ENCODE measurements around the gene DCC.

DCC gene

DNA sequence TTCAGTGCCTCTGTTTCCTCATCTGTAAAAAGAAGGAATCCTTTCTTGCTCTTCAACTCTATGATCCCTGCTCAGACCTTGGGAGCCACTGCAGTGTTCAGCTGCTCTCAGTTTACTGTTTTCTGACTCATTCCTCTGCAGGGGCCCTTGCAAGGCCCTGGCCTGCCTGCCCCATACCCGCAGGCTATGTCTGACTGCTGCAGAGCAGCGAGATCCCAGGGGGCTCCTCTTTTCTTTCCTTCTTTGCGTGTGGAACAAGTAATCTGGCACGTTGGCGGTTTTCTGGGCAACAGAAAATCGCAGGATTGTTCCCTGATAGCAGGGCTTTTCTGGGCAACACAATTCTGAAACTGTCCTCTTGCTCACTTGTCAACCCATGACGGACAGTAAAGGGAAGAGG, 376.0 kb downstream of the DCC start:
- DNase-seq, result no peak

DNA sequence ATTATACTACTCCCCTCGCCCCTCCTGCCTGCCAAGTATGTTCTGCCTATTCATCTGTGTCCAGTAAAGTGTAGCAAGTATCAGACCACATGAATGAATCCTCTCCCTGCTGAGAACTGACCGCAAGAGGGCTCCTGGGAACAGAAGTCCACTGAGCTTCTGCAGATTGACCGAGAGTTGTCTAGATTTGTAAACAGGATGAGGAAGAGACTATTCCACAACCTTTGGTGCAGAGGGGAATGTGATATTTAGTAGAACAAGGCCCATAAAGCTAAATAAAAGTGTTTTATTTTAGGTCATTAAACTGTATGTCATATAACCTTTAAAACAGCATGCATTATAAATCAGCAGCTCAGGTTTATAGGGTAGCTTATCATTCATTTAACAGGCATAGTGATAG, 377.0 kb downstream of the DCC start:
- DNase-seq, result no peak

DNA sequence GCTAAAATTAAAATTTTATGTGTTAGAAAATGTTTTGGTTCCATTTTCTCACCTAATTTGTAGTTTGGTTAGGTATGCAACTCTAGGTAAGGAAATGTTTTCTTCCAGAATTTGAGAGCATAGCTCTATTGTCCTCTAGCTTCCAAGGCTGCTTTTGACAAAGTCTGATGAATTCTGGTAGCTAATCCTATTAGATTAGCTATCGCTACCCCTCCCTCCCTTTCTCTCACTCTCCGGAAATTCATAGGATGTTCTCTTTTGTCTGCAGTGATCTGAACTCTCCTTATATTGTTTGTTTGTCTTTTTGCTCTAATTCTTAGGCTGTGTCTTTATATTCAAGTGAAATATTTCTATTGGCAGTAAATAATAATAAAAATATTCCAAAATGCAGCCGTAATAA, 382.9 kb downstream of the DCC start:
- DNase-seq, result no peak

DNA sequence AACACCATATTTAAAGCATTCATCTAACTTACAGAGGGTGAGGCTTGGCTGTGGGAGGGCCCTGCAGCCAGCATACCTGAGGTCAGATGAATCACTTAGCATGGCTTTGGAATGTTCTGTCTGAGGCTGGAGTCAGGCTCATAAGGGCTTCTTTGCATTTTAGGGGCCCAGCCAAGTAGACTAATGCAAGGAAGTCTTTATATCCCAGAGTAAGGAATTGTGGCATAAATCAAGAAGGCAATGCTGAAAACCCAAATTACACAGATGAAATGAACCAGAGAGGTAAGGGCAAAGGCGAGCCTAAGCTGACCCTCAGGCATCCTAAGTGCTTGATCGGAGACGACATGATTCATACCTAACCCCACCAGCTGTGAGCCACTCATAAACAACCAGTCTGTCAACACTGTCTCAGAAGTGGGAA, 383.6 kb downstream of the DCC start:
- DNase-seq, result no peak

DNA sequence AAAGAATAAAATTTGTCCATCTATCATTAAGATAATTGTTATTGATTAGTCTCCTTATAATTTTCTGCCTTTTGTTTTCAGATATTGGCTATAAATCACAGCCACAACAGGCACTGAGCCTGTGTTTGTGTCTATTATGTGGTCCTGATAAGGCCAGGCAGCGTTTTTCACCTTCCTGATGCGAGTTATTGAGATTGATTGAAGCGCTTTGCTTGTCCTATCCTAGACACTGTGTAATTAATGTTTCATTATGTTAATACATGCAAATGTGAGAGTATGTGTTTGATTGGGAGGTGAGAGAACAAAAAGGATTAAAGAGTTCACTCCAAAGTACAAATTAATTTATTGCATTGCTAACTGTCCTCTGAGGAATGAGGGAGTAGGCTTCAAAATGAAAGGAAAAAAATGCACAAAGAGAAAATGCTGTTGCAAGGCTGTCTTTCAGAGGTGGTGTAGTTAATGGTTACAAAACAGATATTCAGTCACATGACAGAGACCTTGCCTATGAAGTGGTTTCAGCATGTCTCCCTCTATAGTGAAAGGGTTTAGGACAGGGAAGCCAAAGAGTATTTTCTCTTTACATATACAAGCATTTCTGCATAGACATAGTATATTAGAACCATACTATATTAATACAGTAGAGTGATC, 391.1 kb downstream of the DCC start:
- DNase-seq, result no peak

DNA sequence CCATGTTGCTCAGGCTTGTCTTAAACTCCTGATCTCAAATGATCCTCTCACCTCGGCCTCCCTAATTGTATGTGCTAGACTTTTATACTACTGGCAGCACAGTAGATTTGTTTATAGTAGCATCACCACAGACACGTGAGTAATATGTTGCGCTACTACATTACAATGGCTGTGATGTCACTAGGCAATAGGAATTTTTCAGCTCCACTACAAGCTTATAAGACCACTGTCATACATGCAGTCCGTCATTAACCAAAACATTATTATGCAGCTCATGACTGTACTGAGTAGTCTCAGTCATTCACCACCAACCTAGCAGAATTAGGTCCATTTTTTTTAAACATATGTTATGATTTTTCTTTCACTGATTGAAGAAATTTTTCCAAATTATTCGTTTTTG, 398.9 kb downstream of the DCC start:
- DNase-seq, result no peak

DNA sequence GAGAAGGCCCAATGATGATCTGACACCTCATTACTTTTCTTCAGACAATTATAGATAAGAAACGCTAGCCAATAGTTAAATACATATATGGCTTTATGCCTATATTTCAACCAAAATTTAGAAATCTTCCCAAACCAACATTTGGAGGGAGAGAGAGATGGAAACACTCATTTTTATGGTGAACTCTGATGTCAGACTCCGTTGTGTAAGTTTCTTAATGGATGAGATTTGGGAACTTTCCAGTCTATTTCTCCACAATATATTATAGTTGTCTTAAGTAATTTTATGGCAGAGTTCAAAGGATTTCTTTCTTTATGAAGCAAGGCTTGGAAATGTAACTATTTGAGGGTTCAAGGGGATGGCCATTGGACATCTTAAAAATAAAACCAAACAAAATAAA, 407.0 kb downstream of the DCC start:
- DNase-seq, result no peak

DNA sequence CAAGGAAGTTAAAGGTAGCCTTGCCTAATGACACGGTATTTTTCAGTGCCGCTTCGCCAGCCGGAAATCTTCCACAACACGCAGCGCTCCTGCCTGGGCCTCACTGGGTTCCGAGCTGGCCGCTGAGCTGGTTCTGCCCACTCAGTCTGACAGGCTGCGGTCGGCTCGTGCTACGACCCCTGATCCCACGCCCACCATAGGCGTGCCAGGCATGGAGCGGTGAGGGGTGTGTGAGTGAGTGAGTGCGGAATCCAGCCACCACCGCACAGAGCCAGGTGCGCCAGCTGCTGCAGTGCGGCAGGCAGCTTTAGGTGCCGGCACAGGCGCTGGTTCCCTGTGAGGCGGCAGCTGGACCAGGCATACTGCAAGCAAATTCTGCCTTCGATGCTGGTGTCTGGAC, 407.9 kb downstream of the DCC start:
- no peak for DNase-seq

DNA sequence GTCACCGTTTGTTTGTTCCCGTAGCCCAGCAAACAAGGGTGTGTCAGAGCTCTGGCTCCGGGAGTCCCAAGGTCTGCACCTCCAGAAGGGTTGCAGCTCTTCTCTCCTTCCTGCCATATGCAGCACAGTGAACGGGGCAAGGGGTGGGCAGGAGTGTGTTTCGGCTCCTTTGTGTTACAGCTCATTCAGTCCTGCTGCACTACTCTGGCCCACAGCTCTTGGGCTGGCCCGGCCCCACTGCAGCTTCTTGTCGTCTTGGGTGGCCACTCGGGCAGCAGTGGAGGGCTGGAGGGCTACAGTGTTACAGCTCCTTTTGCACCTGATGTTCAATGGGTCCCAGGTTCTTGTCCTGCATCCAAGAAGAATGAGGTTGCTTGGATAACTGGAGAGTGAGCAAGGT, 408.3 kb downstream of the DCC start:
- DNase-seq, result no peak

DNA sequence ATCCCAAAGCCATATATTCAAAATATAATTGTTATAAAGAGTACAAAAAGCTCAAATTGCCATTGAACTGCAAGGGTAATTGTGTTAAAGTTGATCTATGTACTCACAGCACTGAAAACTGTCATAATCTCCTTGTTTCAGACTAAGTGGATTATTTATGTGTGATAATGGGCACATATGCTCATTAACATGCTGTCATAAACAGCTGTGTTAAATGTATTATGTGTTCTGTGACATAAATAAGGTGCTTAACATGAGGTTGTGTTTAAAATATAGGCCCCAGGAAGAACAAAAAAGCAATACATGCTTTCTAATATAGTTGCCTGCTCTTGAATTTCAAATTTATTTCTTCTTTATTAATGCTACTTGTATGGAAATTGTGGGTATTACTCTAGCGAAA, 409.5 kb downstream of the DCC start:
- no peak for DNase-seq

DNA sequence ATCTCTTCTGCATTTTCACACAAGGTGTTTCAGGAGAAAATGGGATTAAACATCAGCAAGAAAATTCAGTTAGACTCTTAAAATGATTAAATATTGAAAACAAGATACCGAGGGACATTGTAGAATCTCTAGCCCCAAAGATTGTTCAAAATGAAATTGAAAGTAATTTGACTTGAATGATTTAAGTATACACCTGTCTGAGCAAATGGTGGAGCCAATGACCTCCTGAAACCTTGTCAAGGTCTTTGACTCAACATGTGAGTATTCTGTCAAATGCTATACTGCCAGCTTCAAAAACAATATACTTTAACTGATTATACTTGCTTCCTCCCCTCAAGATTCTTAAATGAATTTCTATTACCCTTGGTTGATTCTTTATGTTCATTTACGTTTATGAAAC, 411.0 kb downstream of the DCC start:
- no peak for DNase-seq

DNA sequence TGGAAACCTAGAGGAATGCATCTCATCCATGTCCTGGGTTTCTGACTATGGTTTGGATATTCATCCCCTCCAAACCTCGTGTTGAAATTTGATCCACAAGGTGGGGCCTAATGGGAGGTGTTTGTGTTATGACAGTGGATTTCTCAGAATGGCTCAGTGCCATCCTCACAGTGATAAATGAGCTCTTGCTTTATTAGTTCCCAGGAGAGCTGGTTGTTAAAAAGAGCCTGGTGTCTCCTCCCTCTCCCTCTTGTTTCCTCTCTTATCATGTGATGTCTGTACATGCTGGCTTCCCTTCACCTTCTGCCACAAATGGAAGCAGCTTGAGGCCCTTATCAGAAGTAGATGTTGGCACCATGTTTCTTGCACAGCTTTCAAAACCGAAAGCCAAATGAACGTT, 424.3 kb downstream of the DCC start:
- DNase-seq, result no peak

DNA sequence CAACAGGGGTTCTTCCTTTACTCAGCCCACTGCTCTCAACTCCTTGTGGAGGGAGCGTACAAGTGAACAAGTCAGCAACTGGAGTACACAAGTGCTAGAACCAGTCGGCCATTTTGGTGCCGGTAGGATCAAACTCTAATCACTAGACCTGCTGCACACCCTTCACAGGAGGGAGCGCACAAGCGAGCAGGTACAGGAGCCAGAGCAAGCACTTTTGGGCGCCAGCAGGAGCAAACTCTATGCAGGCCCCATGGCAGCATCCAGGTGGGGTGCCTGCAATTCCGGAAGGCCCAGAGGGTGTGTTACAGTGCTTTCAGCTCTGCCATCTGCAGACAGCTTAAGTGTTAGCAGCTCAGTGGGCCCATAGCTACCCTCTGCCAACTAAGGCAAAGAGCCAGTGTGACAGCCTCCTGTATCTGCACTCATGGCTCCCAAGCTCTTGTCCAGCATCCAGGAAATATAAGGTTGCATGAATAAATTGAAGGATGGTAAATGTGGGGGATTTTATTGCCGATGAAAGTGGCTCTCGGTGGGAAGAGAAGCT, 426.1 kb downstream of the DCC start:
- no peak for DNase-seq

DNA sequence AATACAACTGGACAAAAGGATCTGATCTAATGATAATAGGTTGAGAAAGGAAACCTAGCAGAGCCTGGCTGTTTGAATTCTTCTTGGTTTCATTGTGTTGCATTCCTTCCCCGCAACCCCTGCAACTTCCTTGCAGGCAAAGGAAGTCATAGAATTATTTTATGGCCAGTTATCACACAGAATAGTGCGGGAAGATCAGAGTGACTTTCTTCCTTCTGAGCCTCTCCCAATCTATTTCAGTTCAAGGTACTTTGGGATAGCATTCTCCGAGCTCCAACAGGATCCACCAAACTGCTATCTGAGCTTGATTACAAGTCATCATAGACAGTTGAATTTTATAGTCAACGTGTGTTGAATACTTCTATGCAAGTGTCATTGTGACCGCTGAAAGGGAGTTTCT, 441.1 kb downstream of the DCC start:
- DNase-seq, result no peak

DNA sequence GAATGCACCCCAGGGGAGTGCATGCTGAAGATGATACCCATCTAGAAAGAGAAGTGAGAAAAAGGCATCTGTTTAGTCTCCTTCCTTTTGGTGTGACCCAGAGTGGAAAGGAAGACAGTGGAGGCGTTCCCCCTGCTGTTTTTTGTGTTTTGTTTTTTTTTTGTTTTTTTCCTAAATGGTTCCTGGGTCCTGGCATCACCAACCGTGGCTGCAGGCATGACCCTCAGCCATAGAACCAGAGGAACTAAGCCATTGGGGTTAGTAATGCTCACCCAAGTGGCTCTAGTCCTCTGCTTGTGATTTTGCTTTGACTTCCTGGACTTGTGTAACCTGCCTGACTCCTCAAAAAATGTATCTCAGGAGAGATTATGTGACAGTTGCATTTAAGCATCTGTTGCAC, 451.3 kb downstream of the DCC start:
- DNase-seq, result no peak

DNA sequence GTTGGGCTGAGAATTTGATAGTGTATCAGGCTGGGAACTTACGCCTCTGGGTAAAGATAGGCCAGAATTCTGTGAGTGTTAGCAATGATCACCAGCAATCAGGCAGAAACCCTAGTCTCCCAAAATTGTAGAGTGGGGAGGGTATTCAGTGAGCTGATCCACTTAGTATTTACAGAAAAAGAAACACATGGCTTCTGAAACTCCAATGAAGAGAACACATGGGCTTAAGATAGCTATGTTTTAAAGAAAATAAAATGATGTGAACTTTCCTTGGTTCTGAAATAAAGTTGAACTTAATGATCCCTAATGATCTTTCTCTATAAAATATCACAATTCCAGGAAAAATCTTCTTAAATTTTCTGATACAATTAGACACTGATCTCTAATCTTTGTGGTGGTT, 472.8 kb downstream of the DCC start:
- no peak for DNase-seq

DNA sequence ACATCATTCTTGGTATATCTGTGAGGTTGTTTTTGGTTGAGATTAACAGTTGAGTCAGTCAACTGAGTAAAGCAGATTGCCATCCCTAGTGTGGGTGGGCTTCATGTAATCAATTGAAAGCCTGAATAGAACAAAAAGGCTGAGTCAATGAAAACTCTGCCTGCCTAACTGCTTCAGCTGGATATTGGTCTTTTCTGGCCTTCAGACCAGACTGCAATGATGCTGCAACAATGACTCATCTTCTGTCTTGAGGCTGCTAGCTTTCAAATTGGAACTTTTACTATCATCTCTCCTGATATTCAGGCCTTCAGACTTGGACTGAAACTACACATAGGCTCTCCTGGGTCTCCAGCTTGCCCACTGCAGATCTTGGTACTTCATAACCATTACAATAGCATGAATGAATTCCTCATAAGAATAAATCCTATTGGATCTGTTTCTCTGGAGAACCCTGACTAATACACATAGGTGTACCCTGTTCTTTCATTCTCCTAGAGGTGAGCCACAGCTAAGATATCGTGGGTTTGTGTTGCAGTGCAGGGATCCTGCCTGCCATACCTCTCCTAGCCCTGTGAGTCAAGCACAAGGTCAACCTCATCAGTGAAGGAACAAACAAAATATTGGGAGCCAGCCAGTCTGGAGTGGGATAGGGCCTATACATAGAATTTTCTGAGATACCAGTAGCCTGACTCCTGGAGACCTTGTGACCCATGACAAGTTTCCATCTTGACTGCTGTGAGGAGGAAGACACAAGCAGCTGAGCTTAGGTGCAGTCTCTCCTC, 473.8 kb downstream of the DCC start:
- DNase-seq, result no peak

DNA sequence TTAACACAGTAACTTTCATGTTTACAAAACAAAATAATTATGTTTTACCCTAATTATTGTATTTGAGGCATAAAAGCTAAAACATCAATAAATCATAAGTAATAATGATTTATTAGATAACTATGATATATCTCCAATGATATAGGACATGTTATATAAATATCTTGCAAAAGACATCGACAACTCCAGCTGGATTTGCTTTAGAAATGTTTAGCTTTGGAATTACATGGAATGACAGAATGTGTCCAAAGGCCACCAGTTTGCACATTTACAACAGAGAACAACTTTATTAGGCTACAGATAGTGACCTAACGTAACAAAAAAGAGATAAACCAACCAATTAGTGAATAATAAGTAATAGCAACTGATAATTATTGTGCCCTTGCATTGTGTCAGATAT, 475.7 kb downstream of the DCC start:
- DNase-seq, result no peak

DNA sequence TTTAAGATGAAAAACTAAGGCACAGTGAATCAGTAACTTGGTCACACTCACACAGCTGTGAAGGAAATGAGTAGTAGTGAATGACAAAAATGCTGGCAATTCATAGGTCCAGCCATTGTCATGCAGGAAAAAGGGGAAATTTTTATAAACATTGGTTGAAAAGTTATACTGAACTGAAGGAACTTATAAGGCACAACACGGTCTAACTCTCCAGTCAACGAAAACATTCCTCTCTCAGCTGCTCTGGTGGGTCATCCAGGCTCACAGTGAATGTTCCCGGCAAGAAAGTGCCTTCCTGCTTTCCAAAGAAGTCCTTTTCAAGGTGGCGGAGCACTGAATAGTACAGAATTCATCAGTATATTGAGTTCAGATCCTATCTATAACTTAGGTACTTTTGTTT, 476.1 kb downstream of the DCC start:
- no peak for DNase-seq

DNA sequence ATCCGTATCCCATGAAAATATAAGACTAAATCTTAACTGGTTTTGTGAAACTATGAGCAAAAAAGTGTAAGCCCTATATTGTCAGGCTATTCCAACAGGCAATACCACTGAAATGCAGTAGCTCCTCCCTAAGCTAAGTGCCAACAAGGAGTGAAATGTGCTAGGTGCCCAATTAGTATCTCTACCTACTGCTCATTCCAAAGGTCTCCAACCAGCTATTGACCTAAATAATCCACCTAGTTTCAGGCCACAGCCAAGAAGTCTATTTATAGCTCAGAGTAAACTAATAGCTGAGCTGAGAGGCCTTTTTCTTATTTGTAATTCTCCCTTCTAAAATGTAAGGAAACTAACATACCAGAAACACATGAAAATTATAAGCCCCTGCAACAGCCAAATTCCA, 482.2 kb downstream of the DCC start:
- no peak for DNase-seq

DNA sequence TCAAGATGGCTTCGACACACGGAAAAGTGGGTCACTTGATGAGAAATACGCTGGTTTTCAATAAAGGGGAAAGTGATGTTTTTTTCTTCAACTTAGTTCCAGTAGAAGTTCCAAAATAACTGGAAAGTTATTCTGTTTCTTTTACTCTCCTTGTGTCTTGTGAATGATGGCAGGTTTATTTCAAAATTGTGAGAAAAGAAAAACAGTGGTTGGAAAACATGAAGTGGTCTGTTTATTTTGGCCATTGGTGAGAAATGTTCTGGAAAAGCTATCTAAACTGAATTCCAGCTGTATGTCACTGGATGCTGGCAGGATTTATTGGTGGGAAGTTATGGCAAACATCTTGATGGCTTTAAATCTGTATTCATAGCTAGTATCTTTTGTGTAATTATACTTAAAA, 484.1 kb downstream of the DCC start:
- no peak for DNase-seq

DNA sequence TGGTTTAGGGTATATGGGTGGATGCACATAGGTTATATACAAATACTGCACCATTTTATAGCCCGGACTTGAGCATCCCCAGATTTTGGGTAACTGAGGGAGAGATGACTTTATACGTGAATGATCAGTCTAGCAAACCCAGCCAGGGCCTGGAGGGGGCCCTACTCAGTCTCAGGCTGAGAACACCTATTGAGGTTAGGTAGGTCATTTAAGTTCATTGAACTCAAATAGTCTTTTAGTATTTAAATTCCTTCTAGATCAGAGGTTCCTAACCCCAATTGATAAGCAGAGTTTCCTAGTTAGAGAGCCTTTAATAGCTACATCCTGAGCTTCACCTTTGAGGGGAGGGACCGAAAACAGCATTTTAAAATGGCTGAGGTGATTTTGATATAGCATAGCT, 487.0 kb downstream of the DCC start:
- no peak for DNase-seq

DNA sequence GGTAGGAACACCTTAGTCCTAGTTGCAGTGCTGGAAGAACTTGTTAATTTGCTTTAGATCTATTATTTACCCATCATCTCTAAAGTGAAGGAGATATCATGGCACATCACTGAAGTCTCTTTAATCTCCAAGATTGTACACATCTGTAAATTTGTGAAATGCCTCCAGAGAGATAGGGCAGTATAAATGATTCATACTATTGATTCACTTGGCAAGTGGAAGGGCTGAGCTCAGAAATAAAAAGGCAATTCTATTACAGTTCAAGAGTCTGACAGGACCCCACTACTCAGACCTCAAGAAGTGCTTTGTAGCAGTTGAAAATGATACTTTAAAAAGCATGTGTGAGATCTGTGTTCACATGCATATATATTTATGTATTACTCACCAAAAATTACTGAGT, 489.3 kb downstream of the DCC start:
- no peak for DNase-seq

DNA sequence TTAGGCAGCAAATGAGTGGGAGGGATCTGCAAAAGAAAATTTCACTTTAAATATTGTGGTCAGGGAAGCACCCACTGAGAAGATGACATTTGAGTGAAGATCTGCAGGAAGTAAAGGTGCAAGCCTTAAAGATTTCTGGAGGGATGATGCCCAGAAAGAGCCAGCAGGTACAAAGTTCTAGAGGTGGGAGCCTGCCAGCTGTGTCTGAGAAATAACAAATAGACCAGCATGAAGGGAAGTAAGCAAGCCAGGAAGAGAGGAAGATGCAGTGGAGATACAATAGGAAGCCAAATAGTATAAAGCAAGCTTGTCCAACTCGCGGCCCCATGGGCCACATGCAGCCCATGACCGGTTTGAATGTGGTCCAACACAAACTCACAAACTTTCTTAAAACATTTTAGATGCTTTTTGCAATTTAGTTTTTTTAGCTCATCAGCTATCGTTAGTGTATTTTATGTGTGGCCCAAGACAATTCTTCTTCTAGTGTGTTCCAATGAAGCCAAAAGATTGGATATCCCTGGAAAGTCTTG, 489.9 kb downstream of the DCC start:
- DNase-seq, result no peak

DNA sequence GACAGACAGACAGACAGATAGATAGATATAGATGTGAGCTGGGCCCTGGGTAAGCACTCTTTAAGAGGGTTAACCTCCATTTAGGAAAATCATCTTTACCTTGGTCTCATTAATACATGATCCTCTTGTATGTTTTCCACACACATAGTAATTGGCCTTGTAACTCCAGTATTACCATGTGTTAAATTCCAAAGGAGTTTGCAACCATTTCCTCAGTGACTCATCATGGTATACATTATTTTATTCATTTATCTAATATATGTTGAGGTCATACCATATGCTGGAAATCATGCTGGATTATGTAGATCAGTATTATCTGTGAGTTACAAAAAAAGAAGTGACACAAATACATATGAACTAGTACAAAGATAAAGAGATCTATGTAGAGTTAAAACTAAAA, 504.3 kb downstream of the DCC start:
- no peak for DNase-seq

Measured in GOT3 (cell line).